ENCODE data around the gene MFNG.

DNA sequence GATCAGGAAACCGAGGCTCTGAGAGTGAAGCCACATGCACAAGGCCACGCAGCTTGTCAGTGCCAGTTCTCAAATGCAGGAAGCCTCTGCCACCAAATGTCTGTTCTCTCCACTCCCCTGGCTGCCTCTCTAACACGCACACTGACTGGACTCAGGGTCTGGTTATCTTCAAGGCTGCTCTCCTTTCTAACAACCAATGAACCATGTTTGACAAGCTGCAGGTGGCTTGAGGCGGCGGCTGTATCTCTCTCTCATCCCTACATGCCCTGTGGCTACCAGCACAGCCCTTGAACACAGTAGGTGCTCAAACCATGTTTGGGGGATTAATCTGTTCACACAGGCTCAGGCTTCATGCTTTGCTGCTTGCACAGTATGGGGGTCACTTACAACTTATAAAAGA lies 23.7 kb downstream of the MFNG start:
- TF ChIP-seq CTCF (IDR thresholded peaks at IDR 0.05; ENCODE audit: low read depth, low read length), result no peak
- no peak for TF ChIP-seq POLR2A (IDR thresholded peaks at IDR 0.05; ENCODE audit: extremely low read depth, insufficient read length)
- TF ChIP-seq, protein P1, sequence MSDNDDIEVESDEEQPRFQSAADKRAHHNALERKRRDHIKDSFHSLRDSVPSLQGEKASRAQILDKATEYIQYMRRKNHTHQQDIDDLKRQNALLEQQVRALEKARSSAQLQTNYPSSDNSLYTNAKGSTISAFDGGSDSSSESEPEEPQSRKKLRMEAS (IDR thresholded peaks at IDR 0.05; ENCODE audit: low read depth, low read length), result no peak
- TF ChIP-seq MYC (IDR thresholded peaks at IDR 0.05; ENCODE audit: low read depth, low read length), result no peak

All from NB4 (cell line).